Measurements from ENCODE around the gene ROBO1.

Gene ROBO1

DNA sequence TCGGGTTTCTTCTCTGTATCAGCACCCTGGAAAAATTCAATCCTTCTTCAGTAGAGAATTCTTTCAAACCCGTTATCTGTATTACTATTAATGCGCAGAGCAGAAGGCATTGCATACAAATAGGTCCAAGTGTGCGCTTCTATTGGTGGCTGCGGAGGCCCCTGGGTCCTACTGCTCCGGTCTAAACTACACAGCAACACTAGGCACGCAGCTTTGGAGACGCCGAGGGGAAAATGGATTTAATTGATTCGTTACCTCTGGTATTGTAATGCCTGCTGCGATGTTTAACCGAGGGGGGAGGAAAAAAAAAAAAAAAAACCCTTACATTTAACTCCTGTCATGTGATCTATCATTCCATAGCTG is at the start of gene ROBO1:
Gene ROBO1 (minus strand): TSS at position 94 of the 363 bp plus-strand sequence.
- H3K27ac ChIP-seq (ENCODE audit: low read length): no peak within 1 kb of the TSS
- no peaks in the 10 kb centered on the region for H3K36me3 ChIP-seq (ENCODE audit: insufficient read depth, low read length)
- no peaks in the 10 kb centered on the region for H4K20me1 ChIP-seq (ENCODE audit: insufficient read depth, low read length)
- TF ChIP-seq EZH2 (IDR thresholded peaks at IDR 0.05; ENCODE audit: borderline replicate concordance, low read depth, low read length, severe bottlenecking): no peak
- TF ChIP-seq, protein P1, sequence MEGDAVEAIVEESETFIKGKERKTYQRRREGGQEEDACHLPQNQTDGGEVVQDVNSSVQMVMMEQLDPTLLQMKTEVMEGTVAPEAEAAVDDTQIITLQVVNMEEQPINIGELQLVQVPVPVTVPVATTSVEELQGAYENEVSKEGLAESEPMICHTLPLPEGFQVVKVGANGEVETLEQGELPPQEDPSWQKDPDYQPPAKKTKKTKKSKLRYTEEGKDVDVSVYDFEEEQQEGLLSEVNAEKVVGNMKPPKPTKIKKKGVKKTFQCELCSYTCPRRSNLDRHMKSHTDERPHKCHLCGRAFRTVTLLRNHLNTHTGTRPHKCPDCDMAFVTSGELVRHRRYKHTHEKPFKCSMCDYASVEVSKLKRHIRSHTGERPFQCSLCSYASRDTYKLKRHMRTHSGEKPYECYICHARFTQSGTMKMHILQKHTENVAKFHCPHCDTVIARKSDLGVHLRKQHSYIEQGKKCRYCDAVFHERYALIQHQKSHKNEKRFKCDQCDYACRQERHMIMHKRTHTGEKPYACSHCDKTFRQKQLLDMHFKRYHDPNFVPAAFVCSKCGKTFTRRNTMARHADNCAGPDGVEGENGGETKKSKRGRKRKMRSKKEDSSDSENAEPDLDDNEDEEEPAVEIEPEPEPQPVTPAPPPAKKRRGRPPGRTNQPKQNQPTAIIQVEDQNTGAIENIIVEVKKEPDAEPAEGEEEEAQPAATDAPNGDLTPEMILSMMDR (IDR thresholded peaks at IDR 0.05; ENCODE audit: borderline replicate concordance, extremely low read depth, low read length, poor library complexity, severe bottlenecking): no peak
- H3K4me1 ChIP-seq (ENCODE audit: insufficient read depth, low read length): no peaks in the 10 kb centered on the region
- H3K79me2 ChIP-seq (ENCODE audit: insufficient read depth, low read length): no peaks in the 10 kb centered on the region
- no peak within 1 kb of the TSS for H3K4me2 ChIP-seq (ENCODE audit: insufficient read depth, low read length)
- no peak within 1 kb of the TSS for H2AFZ ChIP-seq (ENCODE audit: low read depth, low read length)
- H3K4me3 ChIP-seq (ENCODE audit: low read depth in 1 of 2, low read length in 2 of 2): no peak within 1 kb of the TSS
- no peak for ATAC-seq (ENCODE audit: insufficient read depth, low read depth)
- H3K9ac ChIP-seq (ENCODE audit: low read depth, low read length): no peak within 1 kb of the TSS
- peaks cover 3% of the 10 kb centered on the region for H3K9me3 ChIP-seq (ENCODE audit: insufficient read depth, low read length, severe bottlenecking)
- no peaks in the 10 kb centered on the region for H3K27me3 ChIP-seq (ENCODE audit: insufficient read depth, low read length, poor library complexity)
- DNase-seq: no peak

GRCh38 chr3:79817224-79817623 is 49.4 kb upstream of the ROBO1 start:
- H3K9me3 ChIP-seq (ENCODE audit: insufficient read depth, low read length, severe bottlenecking): peaks cover 15% of the 10 kb centered on the region
- no peak overlapping the region for H3K4me3 ChIP-seq (ENCODE audit: low read depth in 1 of 2, low read length in 2 of 2)
- H2AFZ ChIP-seq (ENCODE audit: low read depth, low read length): no peak overlapping the region
- no peaks in the 10 kb centered on the region for H3K36me3 ChIP-seq (ENCODE audit: insufficient read depth, low read length)
- H3K9ac ChIP-seq (ENCODE audit: low read depth, low read length): no peak overlapping the region
- H3K79me2 ChIP-seq (ENCODE audit: insufficient read depth, low read length): no peaks in the 10 kb centered on the region
- TF ChIP-seq, protein P1 (IDR thresholded peaks at IDR 0.05; ENCODE audit: borderline replicate concordance, extremely low read depth, low read length, poor library complexity, severe bottlenecking): no peak
- no peak for TF ChIP-seq EZH2 (IDR thresholded peaks at IDR 0.05; ENCODE audit: borderline replicate concordance, low read depth, low read length, severe bottlenecking)
- no peak overlapping the region for H3K27ac ChIP-seq (ENCODE audit: low read length)
- no peak overlapping the region for H3K4me2 ChIP-seq (ENCODE audit: insufficient read depth, low read length)
- no peak for ATAC-seq (ENCODE audit: insufficient read depth, low read depth)
- no peaks in the 10 kb centered on the region for H4K20me1 ChIP-seq (ENCODE audit: insufficient read depth, low read length)
- DNase-seq: no peak
- H3K27me3 ChIP-seq (ENCODE audit: insufficient read depth, low read length, poor library complexity): no peaks in the 10 kb centered on the region
- no peaks in the 10 kb centered on the region for H3K4me1 ChIP-seq (ENCODE audit: insufficient read depth, low read length)

DNA sequence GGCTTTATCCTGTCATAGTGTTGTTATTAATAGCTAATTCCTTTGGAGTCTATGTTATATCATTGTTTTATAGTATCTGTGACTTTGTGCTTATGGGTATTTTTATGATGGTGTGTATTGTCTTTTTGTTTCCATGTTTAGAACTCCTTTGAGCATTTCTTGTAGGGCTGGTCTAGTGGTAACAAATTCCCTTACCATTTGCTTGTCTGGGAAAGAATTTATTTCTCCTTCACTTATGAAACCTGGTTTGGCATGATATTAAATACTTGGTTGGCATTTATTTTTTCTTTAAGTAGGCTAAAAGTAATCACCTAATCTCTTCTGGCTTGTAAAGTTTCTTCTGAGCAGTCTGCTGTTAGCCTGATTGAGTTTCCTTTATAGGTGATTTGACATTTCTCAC is 47.7 kb upstream of the ROBO1 start:
- no peaks in the 10 kb centered on the region for H3K79me2 ChIP-seq (ENCODE audit: insufficient read depth, low read length)
- no peaks in the 10 kb centered on the region for H3K27me3 ChIP-seq (ENCODE audit: insufficient read depth, low read length, poor library complexity)
- ATAC-seq (ENCODE audit: insufficient read depth, low read depth) (no peak), DNase-seq (no peak)
- H3K36me3 ChIP-seq (ENCODE audit: insufficient read depth, low read length): no peaks in the 10 kb centered on the region
- no peak overlapping the region for H3K4me3 ChIP-seq (ENCODE audit: low read depth in 1 of 2, low read length in 2 of 2)
- H3K27ac ChIP-seq (ENCODE audit: low read length): no peak overlapping the region
- peaks cover 15% of the 10 kb centered on the region for H3K9me3 ChIP-seq (ENCODE audit: insufficient read depth, low read length, severe bottlenecking)
- TF ChIP-seq EZH2 (IDR thresholded peaks at IDR 0.05; ENCODE audit: borderline replicate concordance, low read depth, low read length, severe bottlenecking): no peak
- TF ChIP-seq, protein P1 (IDR thresholded peaks at IDR 0.05; ENCODE audit: borderline replicate concordance, extremely low read depth, low read length, poor library complexity, severe bottlenecking): no peak
- no peaks in the 10 kb centered on the region for H4K20me1 ChIP-seq (ENCODE audit: insufficient read depth, low read length)
- no peak overlapping the region for H2AFZ ChIP-seq (ENCODE audit: low read depth, low read length)
- no peaks in the 10 kb centered on the region for H3K4me1 ChIP-seq (ENCODE audit: insufficient read depth, low read length)
- no peak overlapping the region for H3K4me2 ChIP-seq (ENCODE audit: insufficient read depth, low read length)
- no peak overlapping the region for H3K9ac ChIP-seq (ENCODE audit: low read depth, low read length)

GRCh38 chr3:79810581-79810980 is 42.8 kb upstream of the ROBO1 start:
- no peak overlapping the region for H3K4me3 ChIP-seq (ENCODE audit: low read depth in 1 of 2, low read length in 2 of 2)
- H3K4me2 ChIP-seq (ENCODE audit: insufficient read depth, low read length): no peak overlapping the region
- no peaks in the 10 kb centered on the region for H4K20me1 ChIP-seq (ENCODE audit: insufficient read depth, low read length)
- no peaks in the 10 kb centered on the region for H3K79me2 ChIP-seq (ENCODE audit: insufficient read depth, low read length)
- H3K27me3 ChIP-seq (ENCODE audit: insufficient read depth, low read length, poor library complexity): no peaks in the 10 kb centered on the region
- no peak for TF ChIP-seq EZH2 (IDR thresholded peaks at IDR 0.05; ENCODE audit: borderline replicate concordance, low read depth, low read length, severe bottlenecking)
- TF ChIP-seq, protein P1 (IDR thresholded peaks at IDR 0.05; ENCODE audit: borderline replicate concordance, extremely low read depth, low read length, poor library complexity, severe bottlenecking): no peak
- DNase-seq (no peak), ATAC-seq (ENCODE audit: insufficient read depth, low read depth) (no peak)
- peaks cover 3% of the 10 kb centered on the region for H3K9me3 ChIP-seq (ENCODE audit: insufficient read depth, low read length, severe bottlenecking)
- no peak overlapping the region for H2AFZ ChIP-seq (ENCODE audit: low read depth, low read length)
- H3K4me1 ChIP-seq (ENCODE audit: insufficient read depth, low read length): no peaks in the 10 kb centered on the region
- H3K27ac ChIP-seq (ENCODE audit: low read length): no peak overlapping the region
- H3K36me3 ChIP-seq (ENCODE audit: insufficient read depth, low read length): no peaks in the 10 kb centered on the region
- no peak overlapping the region for H3K9ac ChIP-seq (ENCODE audit: low read depth, low read length)
